GM12864 (cell line): ENCODE results near the gene APH1B.

Experiments used
- DNase-seq: peaks from one replicate; pipeline ENCODE4 v3.0.0-alpha.2; 2011; ENCODE audit warnings: low read depth
- H3K4me3 ChIP-seq: 2 replicates; pipeline ENCODE4 v1.5.1; 2011; ENCODE audit warnings: mild to moderate bottlenecking, low read depth, low read length, control low read depth
- CTCF ChIP-seq: IDR thresholded peaks from 2 replicates; pipeline ENCODE4 v1.5.1; 2011; ENCODE audit warnings: low read depth, mild to moderate bottlenecking, moderate library complexity, low read length, control low read depth, inconsistent platforms; ENCODE audit errors: missing control alignments

APH1B gene

GRCh38 chr15:63241316-63241715 lies 36.1 kb upstream of the APH1B start:
- TF ChIP-seq CTCF = no peak
- no peak overlapping the region for H3K4me3 ChIP-seq

GRCh38 chr15:63243101-63243500 lies 34.3 kb upstream of the APH1B start:
- DNase-seq = no peak
- TF ChIP-seq CTCF = no peak
- no peak overlapping the region for H3K4me3 ChIP-seq

More at GRCh38 chr15:63241316-63241715, 36.1 kb upstream of the APH1B start:
- no peak for DNase-seq

- TF ChIP-seq CTCF = no peak
- no peak overlapping the region for H3K4me3 ChIP-seq
- DNase-seq = no peak
These were observed 33.6 kb upstream of the APH1B start for GRCh38 chr15:63243776-63244175.

GRCh38 chr15:63244399-63244798 lies 33.0 kb upstream of the APH1B start:
- no peak overlapping the region for H3K4me3 ChIP-seq
- no peak for TF ChIP-seq CTCF

GRCh38 chr15:63244976-63245645 lies 32.3 kb upstream of the APH1B start:
- no peak for TF ChIP-seq CTCF
- no peak for DNase-seq
- H3K4me3 ChIP-seq = no peak overlapping the region

More at GRCh38 chr15:63244399-63244798, 33.0 kb upstream of the APH1B start:
- no peak for DNase-seq

- H3K4me3 ChIP-seq = no peak overlapping the region
- no peak for DNase-seq
- no peak for TF ChIP-seq CTCF
These were observed 30.5 kb upstream of the APH1B start for GRCh38 chr15:63246691-63247469.
